ENCODE results near the gene C6orf62. TPM values are rescaled to one million over a fixed set of nuclear protein-coding genes. Genes with fewer than 3 reads are reported as not detected.

C6orf62 gene
- total RNA-seq, 4 donors from 2014 or later: 58.4 to 108 (median 87.3) TPM

DNA sequence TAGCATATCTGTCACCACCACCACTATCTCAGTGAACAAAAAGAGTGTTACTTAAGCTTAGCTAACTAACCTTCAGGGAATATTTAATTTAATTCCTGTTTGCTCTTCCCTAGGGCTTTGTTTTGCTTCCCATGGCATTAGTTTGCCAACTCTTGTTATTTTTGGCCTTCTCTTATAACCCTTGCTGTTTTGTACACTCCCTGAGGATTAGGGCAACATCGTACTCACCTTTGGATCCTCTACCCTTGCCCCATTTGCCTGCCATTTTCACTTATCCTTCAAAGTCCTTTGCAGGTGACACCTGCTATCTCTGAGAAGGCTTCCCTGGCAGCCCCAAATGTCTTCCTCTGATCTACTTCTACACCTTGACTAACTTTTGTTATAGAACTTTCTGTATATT, 28.4 kb downstream of the C6orf62 start:
- intact Hi-C loops (cut with DNase I): no loop called here
- Histone ChIP-seq H3K4me1 (no peaks in the 10 kb centered on the region), H3K9me3 (no peaks in the 10 kb centered on the region), H3K36me3 (peaks cover 0 to 4% of the 10 kb centered on the region in 2 donors), H3K27ac (no peak overlapping the region), H3K27me3 (no peaks in the 10 kb centered on the region), H3K4me3 (replicated peaks in 1 of 3) (no peak overlapping the region)
- TF ChIP-seq, protein P1, sequence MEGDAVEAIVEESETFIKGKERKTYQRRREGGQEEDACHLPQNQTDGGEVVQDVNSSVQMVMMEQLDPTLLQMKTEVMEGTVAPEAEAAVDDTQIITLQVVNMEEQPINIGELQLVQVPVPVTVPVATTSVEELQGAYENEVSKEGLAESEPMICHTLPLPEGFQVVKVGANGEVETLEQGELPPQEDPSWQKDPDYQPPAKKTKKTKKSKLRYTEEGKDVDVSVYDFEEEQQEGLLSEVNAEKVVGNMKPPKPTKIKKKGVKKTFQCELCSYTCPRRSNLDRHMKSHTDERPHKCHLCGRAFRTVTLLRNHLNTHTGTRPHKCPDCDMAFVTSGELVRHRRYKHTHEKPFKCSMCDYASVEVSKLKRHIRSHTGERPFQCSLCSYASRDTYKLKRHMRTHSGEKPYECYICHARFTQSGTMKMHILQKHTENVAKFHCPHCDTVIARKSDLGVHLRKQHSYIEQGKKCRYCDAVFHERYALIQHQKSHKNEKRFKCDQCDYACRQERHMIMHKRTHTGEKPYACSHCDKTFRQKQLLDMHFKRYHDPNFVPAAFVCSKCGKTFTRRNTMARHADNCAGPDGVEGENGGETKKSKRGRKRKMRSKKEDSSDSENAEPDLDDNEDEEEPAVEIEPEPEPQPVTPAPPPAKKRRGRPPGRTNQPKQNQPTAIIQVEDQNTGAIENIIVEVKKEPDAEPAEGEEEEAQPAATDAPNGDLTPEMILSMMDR (IDR thresholded peaks at IDR 0.05): no peak
- WGBS, 2 donors: 41 to 54% methylated on average over 1 of the region's 1 CpG
- no peak for DNase-seq

DNA sequence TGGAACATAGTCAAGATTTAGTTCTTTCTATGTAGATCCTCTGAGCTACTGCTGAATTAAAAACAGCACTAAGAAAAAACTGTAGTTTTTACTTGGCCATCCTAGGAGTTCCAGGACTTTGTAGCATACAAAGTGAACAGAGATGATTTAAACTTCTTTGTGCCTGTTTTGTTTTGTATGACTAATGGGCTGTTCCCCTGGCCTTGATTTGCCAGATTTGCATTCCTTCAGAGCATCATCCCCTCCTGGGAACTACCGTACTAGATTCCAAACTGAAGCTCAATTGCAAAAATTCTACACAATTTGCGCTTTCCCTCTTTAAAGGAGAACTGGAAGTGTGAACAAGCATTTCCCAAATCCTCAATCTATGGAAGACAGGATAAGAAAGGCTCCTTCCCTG, 29.0 kb downstream of the C6orf62 start:
- no peak overlapping the region for H3K4me3 ChIP-seq (replicated peaks in 1 of 3)
- H3K27ac ChIP-seq: no peak overlapping the region
- 74 to 75% methylated on average over 2 of the region's 2 CpGs for WGBS, 2 donors
- H3K27me3 ChIP-seq: no peaks in the 10 kb centered on the region
- no peaks in the 10 kb centered on the region for H3K9me3 ChIP-seq
- intact Hi-C loops (cut with DNase I): no loop called here
- no peak for TF ChIP-seq POLR2A (IDR thresholded peaks at IDR 0.05)
- TF ChIP-seq, protein P1 (IDR thresholded peaks at IDR 0.05): no peak
- H3K4me1 ChIP-seq: no peaks in the 10 kb centered on the region
- H3K36me3 ChIP-seq: peaks cover 0 to 4% of the 10 kb centered on the region in 2 donors
- DNase-seq: no peak

DNA sequence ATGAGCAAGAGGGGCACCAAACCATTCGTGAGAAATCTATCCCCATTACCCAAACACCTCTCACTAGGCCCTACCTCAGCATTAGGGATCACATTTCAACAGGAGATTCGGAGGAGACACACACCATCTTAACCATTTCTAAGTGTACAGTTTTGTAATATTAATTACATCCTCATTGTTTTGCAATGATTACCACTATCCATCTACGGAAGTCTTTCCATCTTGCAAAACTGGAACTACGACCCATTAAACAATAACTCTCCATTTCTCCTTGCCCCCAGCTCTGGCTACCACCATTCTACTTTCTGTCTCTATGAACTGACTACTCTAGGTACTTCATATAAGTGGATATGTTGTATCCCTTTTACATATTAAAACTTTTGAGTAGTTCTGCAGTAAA, 32.0 kb downstream of the C6orf62 start:
- no peak overlapping the region for H3K27ac ChIP-seq
- TF ChIP-seq POLR2A (IDR thresholded peaks at IDR 0.05): no peak
- TF ChIP-seq, protein P1 (IDR thresholded peaks at IDR 0.05): no peak
- H3K36me3 ChIP-seq: peaks cover 0 to 4% of the 10 kb centered on the region in 2 donors
- no peaks in the 10 kb centered on the region for H3K4me1 ChIP-seq
- intact Hi-C loops (cut with DNase I): no loop called here
- no peaks in the 10 kb centered on the region for H3K9me3 ChIP-seq
- no peaks in the 10 kb centered on the region for H3K27me3 ChIP-seq
- WGBS, 2 donors: 93 to 95% methylated on average over 4 of the region's 4 CpGs
- no peak overlapping the region for H3K4me3 ChIP-seq (replicated peaks in 1 of 3)
- no peak for DNase-seq

DNA sequence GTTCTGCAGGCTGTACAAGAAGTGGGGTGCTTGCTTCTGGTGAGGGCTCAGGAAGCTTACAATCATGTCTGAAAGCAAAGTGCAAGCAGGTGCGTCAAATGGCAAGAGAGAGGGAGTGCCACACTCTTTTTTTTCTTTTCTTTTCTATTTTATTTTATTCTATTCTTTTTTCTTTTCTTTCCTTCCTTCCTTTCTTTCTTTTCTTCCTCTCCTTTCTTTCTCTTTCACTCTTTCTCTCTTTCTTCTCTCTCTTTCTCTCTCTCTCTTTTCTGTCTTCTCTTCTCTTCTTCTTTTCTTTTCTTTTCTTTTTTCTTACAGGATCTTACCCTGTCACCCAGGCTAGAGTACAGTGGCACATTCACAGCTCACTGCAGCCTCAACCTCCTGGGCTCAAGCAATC, 32.5 kb downstream of the C6orf62 start:
- Histone ChIP-seq H3K4me3 (replicated peaks in 1 of 3) (no peak overlapping the region), H3K36me3 (peaks cover 0 to 4% of the 10 kb centered on the region in 2 donors), H3K9me3 (no peaks in the 10 kb centered on the region), H3K4me1 (no peaks in the 10 kb centered on the region), H3K27ac (no peak overlapping the region), H3K27me3 (no peaks in the 10 kb centered on the region)
- intact Hi-C loops (cut with DNase I): no loop called here
- DNase-seq: no peak
- WGBS, 2 donors: 88 to 100% methylated on average over 1 of the region's 1 CpG
- TF ChIP-seq, protein P1 (IDR thresholded peaks at IDR 0.05): no peak
- no peak for TF ChIP-seq POLR2A (IDR thresholded peaks at IDR 0.05)

DNA sequence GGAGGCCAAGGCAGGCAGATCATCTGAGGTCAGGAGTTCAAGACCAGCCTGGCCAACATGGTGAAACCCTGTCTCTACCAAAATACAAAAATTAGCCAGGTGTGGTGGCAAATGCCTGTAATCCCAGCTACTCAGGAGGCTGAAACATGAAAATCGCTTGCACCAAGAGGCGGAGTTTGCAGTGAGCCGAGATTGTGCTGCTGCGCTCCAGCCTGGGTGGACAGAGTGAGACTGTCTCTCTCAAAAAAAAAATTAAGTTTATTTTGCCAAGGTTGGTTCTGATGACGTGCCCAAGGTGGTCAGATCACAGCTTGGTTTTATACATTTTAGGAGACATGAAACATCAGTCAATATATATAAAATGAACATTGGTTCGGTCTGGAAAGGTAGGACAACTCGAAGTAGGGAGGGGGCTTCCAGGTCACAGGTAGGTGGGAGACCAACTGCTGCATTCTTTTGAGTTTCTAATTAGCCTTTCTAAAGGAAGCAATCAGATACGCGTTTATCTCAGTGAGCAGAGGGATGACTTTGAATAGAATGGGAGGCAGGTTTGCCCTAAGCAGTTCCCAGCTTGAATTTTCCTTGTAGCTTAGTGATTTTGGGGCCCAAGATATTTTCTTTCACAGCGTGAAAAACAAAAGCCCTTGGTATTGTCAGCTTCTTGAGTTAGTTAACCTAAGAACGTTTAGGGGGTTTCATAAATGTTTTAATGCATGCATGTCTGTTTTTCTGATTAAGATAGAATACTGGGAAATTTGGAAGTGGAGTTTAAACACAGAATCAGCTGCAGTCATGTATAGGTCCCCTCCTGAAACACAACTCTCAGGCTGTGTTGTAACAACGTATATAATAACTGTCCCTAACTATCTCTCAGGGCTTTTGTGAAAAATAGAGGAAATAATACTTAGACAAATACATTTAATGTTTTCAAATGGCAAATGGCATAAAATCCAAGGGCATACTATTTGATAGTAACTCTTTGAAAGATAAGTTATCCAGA, 35.4 kb downstream of the C6orf62 start:
- DNase-seq: no peak
- no peak overlapping the region for H3K4me3 ChIP-seq (replicated peaks in 1 of 3)
- no peaks in the 10 kb centered on the region for H3K9me3 ChIP-seq
- no peaks in the 10 kb centered on the region for H3K4me1 ChIP-seq
- peaks cover 0 to 1% of the 10 kb centered on the region in 2 donors for H3K36me3 ChIP-seq
- intact Hi-C loops (cut with DNase I): no loop called here
- no peak overlapping the region for H3K27ac ChIP-seq
- TF ChIP-seq POLR2A (IDR thresholded peaks at IDR 0.05): no peak
- TF ChIP-seq, protein P1 (IDR thresholded peaks at IDR 0.05): no peak
- no peaks in the 10 kb centered on the region for H3K27me3 ChIP-seq
- WGBS, 2 donors: 72 to 80% methylated on average over 12 of the region's 12 CpGs

Data from thyroid gland (tissue), 4 donors.